Measurements from ENCODE around the gene EXOC3L1. TPM values are rescaled to one million over a fixed set of nuclear protein-coding genes. Genes with fewer than 3 reads are reported as not detected.

EXOC3L1 gene
- total RNA-seq, 1 experiment from 2014 or later: not detected

DNA sequence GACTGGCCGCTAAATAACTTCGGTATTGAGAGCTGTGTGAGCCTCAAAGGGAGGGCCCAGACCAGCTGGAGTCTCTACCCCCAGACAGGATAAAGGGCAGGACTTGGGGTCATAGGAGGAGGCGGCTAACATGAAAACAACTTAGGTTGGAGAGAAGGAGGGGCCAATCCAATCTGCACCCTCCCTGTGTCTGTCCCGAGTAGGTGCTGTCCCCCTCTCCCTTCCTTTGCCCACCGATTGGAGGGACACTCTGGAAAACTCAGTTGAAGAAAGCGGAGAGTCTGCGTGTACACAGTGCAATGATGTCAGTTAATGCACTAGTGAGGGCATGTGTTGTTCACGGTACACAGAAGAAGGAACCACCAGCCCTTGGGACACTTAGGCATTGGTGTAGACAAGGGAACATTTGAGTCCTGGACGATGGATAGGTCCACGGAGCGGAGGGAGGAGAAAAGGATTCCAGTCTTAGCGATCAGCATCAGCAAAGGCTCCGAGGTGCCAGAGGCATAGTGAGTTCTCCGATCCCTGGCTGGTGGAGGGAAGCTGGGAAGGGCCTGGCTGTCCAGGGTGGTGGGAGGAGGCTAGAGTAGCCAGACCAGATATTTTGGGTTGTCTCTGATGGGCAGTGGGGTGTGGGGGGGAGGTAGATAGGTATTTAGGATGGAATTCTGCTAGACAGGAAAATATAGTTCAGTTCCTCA is 18.8 kb downstream of the EXOC3L1 start:
- peak overlapping the region; percentile 71 for H2AFZ ChIP-seq
- peaks cover 15% of the 10 kb centered on the region; the same call in 1 of the 2 replicates for H3K79me2 ChIP-seq (ENCODE audit: low read depth)
- peak overlapping the region; percentile 74; the same call in 1 of the 2 replicates for H3K4me3 ChIP-seq
- DNase-seq: peak in 1 of 2 experiments; percentile 35
- no peaks in the 10 kb centered on the region for H3K9me3 ChIP-seq (ENCODE audit: insufficient read depth, low read depth)
- H3K4me2 ChIP-seq: peak overlapping the region; percentile 98
- ChIA-PET CTCF (interaction anchor here (0.5 to 0.6 kb wide), 3 partner anchors 12 to 844 kb away, joined by 5 to 8 read pairs (median 6); partner anchors contain the start of gene TRADD), POLR2A (ENCODE audit: unreplicated experiment) (interaction anchor here (0.6 to 1.4 kb wide), 8 partner anchors 8 to 345 kb away, joined by 3 to 12 read pairs (median 4); partner anchors contain the start of genes FBXL8 and TRADD)
- intact Hi-C loops (cut with micrococcal nuclease; ENCODE audit: unreplicated experiment): loop anchor here (5.0 kb wide), 2 partner anchors 76 to 154 kb away; partner anchors contain the start of genes FHOD1 and SLC9A5
- peaks cover 42% of the 10 kb centered on the region for H3K4me1 ChIP-seq (replicated peaks; ENCODE audit: insufficient read depth)
- H3K27me3 ChIP-seq (ENCODE audit: insufficient read depth, low read depth): no peaks in the 10 kb centered on the region
- TF ChIP-seq, protein P1, sequence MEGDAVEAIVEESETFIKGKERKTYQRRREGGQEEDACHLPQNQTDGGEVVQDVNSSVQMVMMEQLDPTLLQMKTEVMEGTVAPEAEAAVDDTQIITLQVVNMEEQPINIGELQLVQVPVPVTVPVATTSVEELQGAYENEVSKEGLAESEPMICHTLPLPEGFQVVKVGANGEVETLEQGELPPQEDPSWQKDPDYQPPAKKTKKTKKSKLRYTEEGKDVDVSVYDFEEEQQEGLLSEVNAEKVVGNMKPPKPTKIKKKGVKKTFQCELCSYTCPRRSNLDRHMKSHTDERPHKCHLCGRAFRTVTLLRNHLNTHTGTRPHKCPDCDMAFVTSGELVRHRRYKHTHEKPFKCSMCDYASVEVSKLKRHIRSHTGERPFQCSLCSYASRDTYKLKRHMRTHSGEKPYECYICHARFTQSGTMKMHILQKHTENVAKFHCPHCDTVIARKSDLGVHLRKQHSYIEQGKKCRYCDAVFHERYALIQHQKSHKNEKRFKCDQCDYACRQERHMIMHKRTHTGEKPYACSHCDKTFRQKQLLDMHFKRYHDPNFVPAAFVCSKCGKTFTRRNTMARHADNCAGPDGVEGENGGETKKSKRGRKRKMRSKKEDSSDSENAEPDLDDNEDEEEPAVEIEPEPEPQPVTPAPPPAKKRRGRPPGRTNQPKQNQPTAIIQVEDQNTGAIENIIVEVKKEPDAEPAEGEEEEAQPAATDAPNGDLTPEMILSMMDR (conservative IDR thresholded peaks at IDR 0.05): no peak
- no peak for TF ChIP-seq EZH2 (IDR thresholded peaks at IDR 0.05; ENCODE audit: low read depth)
- H3K36me3 ChIP-seq (ENCODE audit: low read depth): no peaks in the 10 kb centered on the region
- H4K20me1 ChIP-seq (ENCODE audit: insufficient read depth): no peaks in the 10 kb centered on the region
- peak overlapping the region; percentile 76 for H3K27ac ChIP-seq
- H3F3A ChIP-seq (ENCODE audit: insufficient read depth, low read depth): peaks cover 62% of the 10 kb centered on the region
- H3K9me2 ChIP-seq (ENCODE audit: insufficient read depth): no peaks in the 10 kb centered on the region
- BruUV-seq (replicated peaks): TSS peak; percentile 45

- Histone ChIP-seq H3K79me2 (ENCODE audit: low read depth) (peaks cover 15% of the 10 kb centered on the region; the same call in 1 of the 2 replicates), H3K27ac (peak within 1 kb of the TSS; percentile 76), H3K4me2 (peak within 1 kb of the TSS; percentile 98), H4K20me1 (ENCODE audit: insufficient read depth) (no peaks in the 10 kb centered on the region), H3K9me2 (ENCODE audit: insufficient read depth) (no peaks in the 10 kb centered on the region), H3F3A (ENCODE audit: insufficient read depth, low read depth) (peaks cover 57% of the 10 kb centered on the region), H3K27me3 (ENCODE audit: insufficient read depth, low read depth) (no peaks in the 10 kb centered on the region), H3K4me3 (peak within 1 kb of the TSS; percentile 74), H3K9me3 (ENCODE audit: insufficient read depth, low read depth) (no peaks in the 10 kb centered on the region), H2AFZ (peak within 1 kb of the TSS; percentile 72), H3K36me3 (ENCODE audit: low read depth) (no peaks in the 10 kb centered on the region), H3K4me1 (replicated peaks; ENCODE audit: insufficient read depth) (peaks cover 41% of the 10 kb centered on the region)
- no TSS peak for BruUV-seq (replicated peaks)
- TF ChIP-seq, protein P1 (conservative IDR thresholded peaks at IDR 0.05): no peak
- TF ChIP-seq EZH2 (IDR thresholded peaks at IDR 0.05; ENCODE audit: low read depth): no peak
- peak; percentile 68 to 95 for DNase-seq
- intact Hi-C loops (cut with micrococcal nuclease; ENCODE audit: unreplicated experiment): loop anchor here (5.0 kb wide), 2 partner anchors 77 to 153 kb away; partner anchors contain the start of genes FHOD1 and SLC9A5
- POLR2A ChIA-PET (ENCODE audit: unreplicated experiment): interaction anchor here (0.5 to 1.4 kb wide), 13 partner anchors 9 to 1537 kb away, joined by 3 to 12 read pairs (median 8); partner anchors contain the start of genes FBXL8 and TRADD
- CTCF ChIA-PET: interaction anchor here (0.5 to 1.2 kb wide), 10 partner anchors 10 to 845 kb away, joined by 3 to 8 read pairs (median 6); partner anchors contain the start of genes HSD11B2 and TRADD
These were observed 19.6 kb downstream of the EXOC3L1 start, which contains the start of gene NOL3 for GRCh38 chr16:67170168-67170948. TSS of gene NOL3 (plus strand) at chr16:67170538.

All from PC-9 (cell line).